Measurements from ENCODE around the gene FPR1.
"Not testable (repeated sequence)": the region's sequence is repeated elsewhere in the genome, so short reads cannot be mapped to it uniquely, and the experiment has no call there.

Gene FPR1

DNA sequence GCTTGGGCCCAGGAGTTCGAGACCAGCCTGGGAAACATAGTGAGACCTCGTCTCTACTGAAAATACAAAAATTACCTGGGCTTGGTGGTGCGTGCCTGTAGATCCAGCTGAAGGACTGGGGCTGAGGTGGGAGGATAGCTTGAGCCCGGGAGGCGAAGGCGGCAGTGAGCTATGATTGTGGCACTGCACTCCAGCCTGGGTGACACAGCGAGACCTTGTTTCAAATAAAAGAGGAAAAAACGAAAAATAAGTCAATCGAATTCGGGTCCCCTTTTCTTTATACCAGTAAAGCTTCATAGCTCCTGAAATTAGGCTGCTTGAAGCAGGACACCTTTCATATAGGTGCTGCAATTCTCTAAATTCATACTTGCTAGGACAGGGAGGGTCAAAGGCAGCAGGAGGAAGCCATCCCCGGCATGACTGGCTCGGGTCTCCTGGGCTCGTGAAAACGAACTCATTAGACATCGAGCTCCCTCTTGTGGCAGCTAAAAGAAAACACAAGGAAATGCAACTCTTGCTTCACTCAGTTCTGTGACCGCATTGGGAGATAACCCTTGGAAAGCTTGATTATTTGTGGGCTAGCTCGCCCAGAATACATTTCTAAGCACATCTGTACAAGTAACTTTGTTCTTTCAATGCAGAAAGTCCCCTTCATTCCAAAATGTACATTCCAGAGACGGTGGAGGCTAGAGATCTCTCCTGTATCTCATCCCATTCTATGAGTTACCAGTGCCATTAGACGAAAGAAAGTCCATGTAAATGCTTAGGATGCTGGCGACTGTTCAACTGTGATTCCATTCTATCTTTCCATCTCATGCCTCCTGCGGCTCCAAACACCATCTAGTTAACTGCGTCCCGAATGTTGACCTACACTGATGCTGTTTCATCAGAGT, 26.1 kb upstream of the FPR1 start:
- DNase-seq = peak; percentile 33

GRCh38 chr19:51776561-51776960, 24.9 kb upstream of the FPR1 start:
- not testable (repeated sequence) for DNase-seq

GRCh38 chr19:51772977-51773376, 21.3 kb upstream of the FPR1 start:
- DNase-seq = no peak

DNA sequence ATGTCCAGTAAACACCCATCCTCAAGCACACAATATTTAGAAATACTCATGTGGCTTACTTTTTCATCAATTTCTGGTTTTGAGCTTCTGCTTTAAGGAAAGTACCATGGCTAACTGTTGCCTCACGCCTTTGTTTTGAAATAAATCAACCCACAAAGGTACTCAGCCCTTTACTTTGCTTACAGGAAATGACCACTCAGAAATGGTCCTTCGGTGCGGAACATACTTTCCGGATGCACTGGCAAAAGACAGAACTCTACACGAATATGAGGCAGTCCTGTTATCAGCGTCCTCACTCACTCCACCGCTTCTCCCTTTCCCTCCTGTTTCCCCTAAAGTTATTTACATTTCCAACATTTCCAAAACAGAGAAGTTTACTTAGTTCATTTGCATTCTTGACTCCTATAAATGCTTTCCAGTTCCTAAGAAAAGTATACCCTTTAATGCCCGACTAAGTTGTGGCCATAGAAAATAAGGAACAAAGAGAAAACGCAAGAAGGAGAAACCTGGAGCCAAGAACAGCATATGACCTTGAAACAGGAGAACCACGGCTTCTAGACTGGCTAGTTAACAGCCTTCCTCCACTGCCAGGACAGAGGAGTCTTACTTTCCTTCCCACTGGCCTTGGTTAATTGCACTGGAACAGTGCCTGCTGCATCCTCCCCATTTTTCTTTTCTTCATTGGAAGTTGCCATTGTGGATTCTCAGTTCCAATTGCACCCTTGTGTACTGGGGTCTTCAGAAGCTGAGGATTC, 19.9 kb upstream of the FPR1 start:
- DNase-seq = no peak

GRCh38 chr19:51766461-51766860, 14.8 kb upstream of the FPR1 start:
- DNase-seq = no peak

DNA sequence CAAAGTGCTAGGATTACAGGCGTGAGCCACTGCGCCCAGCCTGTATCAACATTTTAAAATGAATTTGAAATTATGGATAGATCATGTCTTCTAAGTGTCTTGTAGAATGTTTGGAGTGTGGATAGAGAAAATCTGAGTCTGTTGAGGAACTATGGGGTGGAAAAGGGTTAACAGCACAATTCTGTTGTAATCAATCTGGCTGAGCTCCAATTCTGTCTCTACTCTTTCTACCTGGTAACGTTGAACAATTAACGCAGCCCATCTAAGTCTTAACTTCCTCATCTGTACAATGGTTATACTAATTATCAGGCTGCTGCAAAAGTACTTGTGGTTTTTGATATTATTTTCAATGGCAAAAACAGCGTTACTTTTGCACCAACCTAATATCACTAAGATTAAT, 13.4 kb upstream of the FPR1 start:
- DNase-seq = no peak

GRCh38 chr19:51761696-51762095, 10.0 kb upstream of the FPR1 start:
- no peak for DNase-seq

DNA sequence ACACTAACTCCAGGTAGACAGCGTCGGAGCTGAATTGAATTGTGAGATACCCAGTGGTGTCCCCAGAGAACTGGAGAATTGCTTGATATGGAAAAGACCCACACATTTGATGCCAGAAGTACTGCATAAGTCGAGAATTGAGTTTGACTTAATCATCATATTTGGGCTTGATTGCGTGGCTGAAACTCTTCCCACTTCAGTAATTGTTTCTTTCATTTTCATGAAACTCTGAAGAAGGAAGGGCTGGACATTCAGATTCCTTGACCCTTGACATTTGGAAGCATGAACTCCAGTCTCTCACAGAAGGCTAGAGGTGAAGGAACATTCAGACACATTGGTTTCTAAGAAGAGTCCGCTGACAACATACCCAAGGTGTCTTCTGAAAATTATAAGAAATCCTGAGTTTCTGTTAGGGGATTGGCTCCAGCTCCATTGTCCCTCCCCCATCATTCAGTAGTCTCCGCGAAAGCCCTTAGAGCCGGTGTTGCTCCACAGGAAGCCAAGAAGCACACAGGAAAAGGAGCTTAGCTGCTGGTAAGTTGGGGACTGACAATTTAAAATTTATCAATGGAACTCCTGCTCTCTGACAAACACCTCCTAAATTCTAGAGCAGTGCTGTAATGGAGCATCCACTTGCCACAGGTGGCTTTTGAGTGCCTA, 9.1 kb upstream of the FPR1 start, which contains the start of gene FPR2:
TSS of gene FPR2 (plus strand) at position 484 of the 660 bp plus-strand sequence. CDS start 7,479 bp downstream, outside the sequence.
- DNase-seq = no peak

GRCh38 chr19:51755571-51755970, 3.9 kb upstream of the FPR1 start:
- no peak for DNase-seq

DNA sequence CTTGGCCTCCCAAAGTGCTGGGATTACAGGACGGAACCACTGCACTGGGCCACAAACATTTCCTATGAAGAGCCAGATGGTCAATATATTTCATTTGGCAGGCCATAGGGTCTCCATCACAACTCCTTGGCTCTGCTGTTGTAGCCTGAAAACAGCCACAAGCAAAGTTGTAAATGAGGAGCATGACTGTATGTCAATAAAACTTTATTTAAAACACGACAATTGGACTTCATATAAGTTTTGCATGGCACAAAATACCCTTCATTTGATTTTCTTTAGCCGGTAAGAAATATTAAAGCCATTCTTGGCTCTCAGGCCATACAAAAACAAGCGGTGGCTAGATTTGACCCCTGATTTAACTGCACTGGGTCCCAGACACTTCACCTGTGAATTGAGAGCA, 3.1 kb upstream of the FPR1 start:
- no peak for DNase-seq

DNA sequence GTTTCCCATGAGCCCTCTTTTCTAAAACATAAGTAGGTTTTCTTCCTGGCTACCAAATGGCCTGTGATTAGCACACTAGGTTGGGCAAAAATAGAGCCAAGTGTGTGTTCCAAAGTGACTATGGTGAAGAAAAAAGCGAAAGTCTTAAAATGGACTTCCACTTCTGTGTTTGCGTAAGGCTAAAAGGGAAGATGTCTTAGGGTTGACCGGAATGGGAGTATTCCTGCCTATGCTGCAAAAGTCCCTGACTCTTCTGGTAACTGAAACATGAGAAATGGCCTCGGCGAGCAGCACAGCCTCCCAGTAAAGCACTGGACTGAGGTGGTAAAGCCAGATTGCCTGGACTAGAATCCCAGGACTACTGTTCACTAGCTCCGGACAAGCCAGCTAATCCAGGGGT, 2.4 kb upstream of the FPR1 start:
- no peak for DNase-seq

DNA sequence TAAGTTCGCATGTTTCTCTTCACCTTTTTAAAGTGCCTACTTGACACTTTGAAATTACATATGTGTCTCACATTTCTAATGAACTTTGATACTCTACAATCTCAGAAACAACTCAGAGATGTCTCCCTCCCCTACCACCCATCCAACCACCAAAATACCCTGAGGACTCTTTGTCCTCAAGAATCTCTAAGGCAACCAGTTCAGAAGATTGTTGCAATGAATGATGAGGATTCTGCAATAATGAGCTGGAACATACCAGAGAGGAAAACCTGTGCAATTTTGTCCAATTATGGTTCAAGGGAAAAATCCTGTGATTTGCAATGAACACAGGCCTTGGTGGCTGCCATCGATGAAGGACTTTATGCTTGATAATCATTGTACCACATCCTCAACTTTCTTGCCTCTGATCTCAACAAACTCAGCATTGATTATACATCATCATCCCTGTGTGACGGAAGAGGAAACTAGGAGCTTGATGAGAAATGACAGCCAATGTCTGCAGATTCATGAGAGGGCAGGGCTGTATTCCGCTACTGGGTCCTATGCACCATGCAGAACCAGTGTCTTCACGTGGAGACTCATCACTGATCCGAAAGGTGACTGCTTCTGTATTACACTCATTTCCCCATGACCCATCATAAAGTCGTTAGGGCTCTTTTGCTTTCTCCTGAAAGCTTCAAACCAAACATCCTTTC, 1.1 kb downstream of the FPR1 start:
- no peak for DNase-seq

- no peak for DNase-seq
Observed at GRCh38 chr19:51749979-51750378, 1.7 kb downstream of the FPR1 start.

DNA sequence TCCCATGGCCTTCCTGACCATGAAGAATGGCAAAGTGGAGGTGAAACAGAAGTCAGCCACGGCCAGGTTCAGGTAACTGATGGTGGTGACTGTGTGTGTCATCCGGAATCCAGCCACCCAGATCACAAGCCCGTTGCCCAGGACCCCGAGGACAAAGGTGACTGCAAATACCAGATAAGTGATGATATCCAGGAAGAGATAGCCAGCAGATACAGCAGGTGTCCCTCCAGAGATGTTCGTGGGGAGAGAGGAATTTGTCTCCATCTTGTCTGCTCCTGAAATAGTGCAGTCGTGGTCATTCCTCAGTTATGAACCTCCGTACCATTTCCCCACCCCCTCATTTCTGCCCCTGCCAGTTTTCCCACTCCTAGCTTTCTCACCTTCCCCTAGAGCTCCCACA, 4.9 kb downstream of the FPR1 start:
- DNase-seq = no peak

DNA sequence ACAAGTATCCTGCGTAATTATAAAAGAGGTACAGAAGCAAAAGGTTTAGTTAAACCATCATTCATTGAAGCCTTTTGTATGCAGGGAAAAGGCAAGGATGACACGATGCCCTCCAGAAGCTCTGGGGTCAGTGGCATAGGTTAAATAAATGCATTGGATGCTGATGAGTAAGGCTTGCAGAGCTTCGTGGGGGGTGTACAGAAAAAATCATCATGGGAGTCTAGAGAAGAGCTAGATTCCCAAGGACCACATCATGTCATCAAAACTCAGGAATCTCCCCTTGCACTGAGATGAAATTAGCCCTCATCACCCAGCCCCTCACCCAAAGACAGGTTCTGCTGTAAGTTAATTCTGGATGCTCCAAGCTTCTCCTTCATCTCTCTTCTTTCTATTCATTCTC, 8.3 kb downstream of the FPR1 start:
- no peak for DNase-seq

DNA sequence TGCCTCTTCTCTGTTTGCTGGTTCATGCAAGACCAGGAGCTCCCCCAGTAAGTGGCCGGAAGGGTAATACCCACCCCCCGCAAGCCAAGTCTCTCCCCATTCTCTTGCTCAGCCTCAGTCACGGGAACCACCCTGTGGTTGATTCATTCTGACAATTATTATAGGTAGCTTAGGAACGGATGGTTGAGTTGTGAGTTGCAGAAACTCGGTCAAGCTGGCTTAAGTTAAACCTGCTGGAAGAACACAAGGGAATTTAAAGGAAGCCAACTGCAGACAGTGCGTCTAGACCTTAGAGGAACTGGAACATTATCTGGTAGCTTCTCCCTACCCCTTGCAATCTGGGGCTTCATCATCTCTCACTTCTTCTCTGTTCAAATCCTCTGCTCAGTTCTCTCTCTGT, 8.9 kb downstream of the FPR1 start:
- no peak for DNase-seq

DNA sequence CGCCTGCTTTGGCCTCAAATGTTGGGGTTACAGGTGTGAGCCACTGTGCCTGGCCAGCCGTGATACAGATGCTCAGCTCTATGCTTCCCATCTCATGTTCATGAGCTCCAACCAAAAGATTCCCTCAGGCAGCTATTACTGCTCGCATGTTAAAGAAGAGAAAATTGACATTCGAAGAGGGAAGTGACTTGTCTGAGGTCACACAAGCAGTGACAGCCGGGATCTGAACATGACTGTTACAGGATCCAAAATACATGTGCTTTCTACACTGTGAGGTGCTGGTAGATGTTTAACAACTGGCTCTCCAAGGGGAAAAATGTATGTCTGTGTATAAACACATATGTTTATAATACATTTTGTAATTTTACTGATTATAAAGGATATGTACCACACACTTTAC, 11.3 kb downstream of the FPR1 start:
- no peak for DNase-seq

DNA sequence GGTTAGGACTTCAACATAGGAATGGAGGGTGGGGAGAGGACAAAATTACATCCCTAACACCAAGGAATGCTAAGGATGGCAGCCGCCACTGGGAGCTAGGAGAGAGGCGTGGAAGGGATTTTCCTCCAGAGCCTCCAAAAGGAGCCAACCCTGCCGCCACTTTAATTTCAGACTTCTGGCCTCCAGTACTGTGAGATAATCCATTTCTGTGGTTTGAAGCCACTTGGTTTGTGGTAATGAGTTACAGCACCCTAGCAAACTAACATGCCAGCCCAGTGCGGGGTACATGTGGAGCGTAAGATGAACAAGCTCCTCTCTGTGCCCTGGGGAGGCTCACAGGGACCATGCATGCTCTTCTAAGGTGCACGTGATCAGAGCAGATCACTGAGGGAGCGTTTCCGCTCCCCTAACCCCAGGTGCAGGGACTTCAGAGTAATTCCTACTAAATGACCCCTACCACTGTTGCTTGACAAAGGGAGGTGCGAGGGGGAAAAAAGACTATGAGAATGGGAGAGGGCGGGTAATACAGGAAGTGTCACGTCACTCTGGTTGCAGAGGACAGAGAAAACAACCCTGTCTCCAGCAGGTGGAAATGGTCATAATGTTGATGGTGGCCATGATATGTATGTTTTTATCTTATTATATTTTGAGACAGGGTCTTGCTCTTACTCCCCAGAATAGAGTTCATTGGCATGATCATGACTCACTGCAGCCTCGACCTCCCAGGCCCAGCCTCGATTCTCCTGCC, 12.0 kb downstream of the FPR1 start:
- DNase-seq = no peak

DNA sequence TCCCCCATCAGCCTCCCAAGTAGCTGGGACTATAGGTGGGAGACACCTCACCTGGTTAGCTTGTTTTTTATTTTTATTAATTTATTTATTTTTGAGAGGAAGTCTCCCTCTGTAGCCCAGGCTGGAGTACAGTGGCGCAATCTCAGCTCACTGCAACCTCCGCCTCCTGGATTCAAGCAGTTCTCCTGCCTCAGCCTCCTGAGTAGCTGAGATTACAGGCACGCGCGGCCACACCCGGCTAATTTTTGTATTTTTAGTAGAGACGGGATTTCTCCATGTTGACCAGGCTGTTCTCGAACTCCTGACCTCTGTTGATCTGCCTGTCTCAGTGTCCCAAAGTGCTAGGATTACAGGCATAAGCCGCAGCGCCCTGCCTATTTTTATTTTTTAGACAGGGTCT, 13.2 kb downstream of the FPR1 start:
- DNase-seq = not testable (repeated sequence)

GRCh38 chr19:51737924-51738323, 13.8 kb downstream of the FPR1 start:
- DNase-seq = no peak

DNA sequence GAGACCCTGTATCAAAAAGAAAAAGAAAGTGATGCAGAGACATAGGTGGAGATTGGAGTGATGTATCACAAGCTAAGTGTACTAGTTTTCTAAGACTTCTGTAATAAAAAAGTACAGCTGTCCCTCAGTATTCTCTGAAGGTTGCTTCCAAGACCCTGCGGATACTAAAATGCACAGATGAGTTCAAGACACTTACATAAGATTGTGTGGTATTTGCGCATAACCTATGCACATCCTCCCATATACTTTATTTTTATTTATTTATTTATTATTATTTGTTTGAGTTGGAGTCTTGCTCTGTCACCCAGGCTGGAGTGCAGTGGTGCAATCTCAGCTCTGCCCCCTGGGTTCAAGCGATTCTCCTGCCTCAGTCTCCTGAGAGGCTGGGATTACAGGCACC, 14.3 kb downstream of the FPR1 start:
- no peak for DNase-seq

DNA sequence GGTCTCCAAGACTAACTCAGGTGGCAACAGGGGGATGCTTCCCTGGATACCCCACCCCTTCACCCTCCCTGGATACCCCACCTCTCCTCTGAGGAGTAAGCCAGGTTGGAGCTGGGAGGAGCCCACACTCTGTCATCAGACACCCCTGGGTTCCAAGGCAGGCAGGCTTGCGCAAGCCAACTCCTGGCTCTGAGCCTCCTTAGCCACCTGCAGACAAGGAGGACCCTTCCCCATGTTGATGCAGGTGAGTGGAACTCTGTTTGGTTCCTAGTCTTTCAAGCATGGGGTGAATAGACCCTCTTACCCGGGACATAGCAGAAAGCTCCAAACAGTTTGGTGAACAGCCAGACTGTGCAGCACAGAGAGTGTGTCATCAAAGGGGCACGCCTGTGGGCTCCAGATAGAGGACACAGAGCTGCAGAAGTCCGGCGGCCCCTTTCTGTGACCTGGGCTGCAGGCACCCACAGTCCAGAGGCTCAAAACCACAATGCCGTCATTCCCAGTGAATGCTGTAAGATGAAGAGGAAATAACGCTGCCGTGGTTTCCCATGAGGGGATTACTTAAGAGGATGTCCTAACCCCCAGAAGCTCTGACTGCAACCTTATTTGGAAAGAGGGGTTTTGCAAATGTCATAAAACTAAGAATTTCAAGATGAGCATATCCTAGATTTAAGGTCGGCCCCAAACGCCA, 15.8 kb downstream of the FPR1 start:
- DNase-seq = no peak

All from activated T-cell treated with anti-CD3 and anti-CD28 coated beads, Interleukin-2, amount 50 U/mL, for 1 hour (primary cell).